HepG2 (cell line): Measurements from ENCODE around the gene CDK6. TPM values are rescaled to one million over a fixed set of nuclear protein-coding genes. Genes with fewer than 3 reads are reported as not detected.

ENCODE experiments used
- ATAC-seq: fragments of 200-7000 bp; cut with Tn5 transposase; 3 replicates; pipeline ENCODE4 v1.9.1; 2020; ENCODE audit warnings: mild to moderate bottlenecking, moderate library complexity
- BruUV-seq: library from RNA; stranded (reverse); fragments of 400-500 nt; replicated peaks from 2 replicates; lab custom pipeline; 2021; lab: Mats Ljungman, UMichigan
- CTCF ChIA-PET: fragments of 300-600 bp; formaldehyde crosslinking; extraction: SDS; loops from one replicate; lab custom pipeline; 2021; ENCODE audit warnings: low total read pairs, inconsistent platforms, low intra/inter-chr PET ratio; lab: Yijun Ruan, JAX
- POLR2A ChIA-PET: fragments of 350-600 bp; sonication (Branson Sonifier 250); formaldehyde crosslinking; loops from one replicate; lab custom pipeline; 2020; ENCODE audit warnings: antibody characterized with exemption, inconsistent platforms; lab: Yijun Ruan, JAX
- DNase-seq: peaks from one replicate; pipeline ENCODE4 v3.0.0-alpha.2; 2015; ENCODE audit warnings: low spot score
- FAIRE-seq: peaks from 3 replicates; lab custom pipeline; 2011; peaks lifted over from hg19 to GRCh38; lab: Jason Lieb, UNC
- H2AFZ ChIP-seq: one replicate; pipeline ENCODE4 v1.6.1; 2011; ENCODE audit warnings: low read length, inconsistent platforms
- H3K27ac ChIP-seq: fragments of 300-600 bp; 3 replicates; pipeline ENCODE4 v1.8.0; 2011; ENCODE audit warnings: mixed run types, mild to moderate bottlenecking, mixed read lengths, low read length, inconsistent platforms; ENCODE audit not compliant: insufficient read depth; ENCODE audit errors: extremely low read length
- H3K27me3 ChIP-seq, 2 experiments: fragments of 200-600 bp in 1 of 2; 2 replicates in 1 of 2; 3 replicates in 1 of 2; pipeline versions ENCODE4 v1.6.0 to v1.8.0; 2011; ENCODE audit warnings: low read length in 2 of 2, mild to moderate bottlenecking in 2 of 2, moderate library complexity in 2 of 2, inconsistent platforms in 1 of 2; ENCODE audit not compliant: insufficient read depth in 2 of 2, control insufficient read depth in 1 of 2
- H3K36me3 ChIP-seq, 2 experiments: fragments of 200-600 bp in 1 of 2; replicated peaks in 1 of 2; 2 replicates in 1 of 2; 3 replicates in 1 of 2; pipeline versions ENCODE4 v1.5.1 to v1.8.0; 2011; ENCODE audit warnings: low read length in 2 of 2, inconsistent platforms in 1 of 2; ENCODE audit not compliant: insufficient read depth in 2 of 2, control insufficient read depth in 1 of 2
- H3K4me1 ChIP-seq: 2 replicates; pipeline ENCODE4 v1.5.1; 2012; ENCODE audit warnings: low read length, inconsistent platforms; ENCODE audit not compliant: insufficient read depth
- H3K4me2 ChIP-seq: 2 replicates; pipeline ENCODE4 v1.6.0; 2011; ENCODE audit warnings: low read depth, low read length, inconsistent platforms
- H3K4me3 ChIP-seq, 3 experiments: fragments of 200-600 bp in 1 of 3; sonication (generic), shearing (Covaris generic) in 1 of 3; replicated peaks in 1 of 3; 2 replicates each; pipeline ENCODE4 v1.5.1; 2011 to 2016; ENCODE audit warnings: low read length in 3 of 3, inconsistent platforms in 2 of 3, low read depth in 2 of 3, mild to moderate bottlenecking in 2 of 3, control low read depth in 1 of 3, mixed read lengths in 1 of 3; ENCODE audit not compliant: insufficient read depth in 1 of 3
- H3K79me2 ChIP-seq: one replicate; pipeline ENCODE4 v1.6.1; 2011; ENCODE audit warnings: low read length, inconsistent platforms; ENCODE audit not compliant: insufficient read depth
- H3K9ac ChIP-seq: 2 replicates; pipeline ENCODE4 v1.6.0; 2011; ENCODE audit warnings: mild to moderate bottlenecking, low read depth, low read length, inconsistent platforms; ENCODE audit not compliant: insufficient read depth
- H3K9me3 ChIP-seq: 2 replicates; pipeline ENCODE4 v1.5.1; 2012; ENCODE audit warnings: mild to moderate bottlenecking, low read length
- H4K20me1 ChIP-seq: 2 replicates; pipeline ENCODE4 v1.6.0; 2011; ENCODE audit warnings: inconsistent platforms, mild to moderate bottlenecking, low read length, moderate library complexity; ENCODE audit not compliant: insufficient read depth
- KDM6A ChIP-seq: IDR thresholded peaks from 2 replicates; pipeline ENCODE4 v1.6.1; 2016; ENCODE audit warnings: low read depth
- PHF8 ChIP-seq: sonication (generic); formaldehyde crosslinking; IDR thresholded peaks from 2 replicates; pipeline ENCODE4 v1.5.0; 2020; ENCODE audit warnings: missing genetic modification reagents
- SOX13 ChIP-seq, 3 experiments: fragments of 450-650 bp in 1 of 3; sonication (generic) in 1 of 3; formaldehyde crosslinking in 1 of 3; IDR thresholded peaks in 2 of 3; conservative IDR thresholded peaks in 1 of 3; 2 replicates each; pipeline versions ENCODE4 v1.5.0 to v1.6.1; 2016 to 2020; ENCODE audit warnings: antibody characterized with exemption in 1 of 3, mild to moderate bottlenecking in 1 of 3, missing compliant biosample characterization in 1 of 3, missing genetic modification reagents in 1 of 3, moderate library complexity in 1 of 3
- SOX5 ChIP-seq: IDR thresholded peaks from 2 replicates; pipeline ENCODE4 v1.6.1; 2016; ENCODE audit warnings: borderline replicate concordance
- SOX6 ChIP-seq, 2 experiments: fragments of 450-650 bp in 1 of 2; sonication (generic) in 1 of 2; formaldehyde crosslinking in 1 of 2; IDR thresholded peaks; 2 replicates each; pipeline versions ENCODE4 v1.4.0 to v1.6.1; 2017 to 2020; ENCODE audit warnings: antibody characterized with exemption in 1 of 2, mild to moderate bottlenecking in 1 of 2, missing genetic modification reagents in 1 of 2
- TFDP1 ChIP-seq: IDR thresholded peaks from 2 replicates; pipeline ENCODE4 v1.6.1; 2016; ENCODE audit warnings: missing compliant biosample characterization, missing genetic modification reagents, borderline replicate concordance
- ZBTB40 ChIP-seq, 2 experiments: fragments of 450-650 bp in 1 of 2; sonication (generic) in 1 of 2; formaldehyde crosslinking in 1 of 2; IDR thresholded peaks; 2 replicates each; pipeline versions ENCODE4 v1.6.1 to v1.8.0; 2016 to 2022; ENCODE audit warnings: antibody characterized with exemption in 1 of 2, mild to moderate bottlenecking in 1 of 2, missing genetic modification reagents in 1 of 2
- ZNF362 ChIP-seq: sonication (generic); formaldehyde crosslinking; IDR thresholded peaks from 2 replicates; pipeline ENCODE4 v1.4.0; 2020; ENCODE audit warnings: missing genetic modification reagents, mild to moderate bottlenecking, borderline replicate concordance
- WGBS: methylation state at CpG from one replicate; pipeline ENCODE4 v1.1.6; 2017; ENCODE audit warnings: low lambda C conversion rate; 5-methylcytosine and 5-hydroxymethylcytosine counted together
- in situ Hi-C: cut with HindIII; loops from 2 replicates; pipeline ENCODE4 v1.10.0; 2017; ENCODE audit warnings: low pct_unique_long_range_greater_than_20kb; ENCODE audit not compliant: extremely low pct_ligation_motif_present
- intact Hi-C: fragments of 100-400 bp; cut with micrococcal nuclease; formaldehyde crosslinking; loops from one replicate; pipeline ENCODE4 v1.10.0; 2022; ENCODE audit not compliant: unreplicated experiment
- polyA plus RNA-seq, 8 experiments: library from polyadenylated mRNA; depleted of rRNA in 3 of 8; stranded (reverse) in 7 of 8; unstranded in 1 of 8; fragments of >200 nt; fragmentation: Illumina TruSeq in 4 of 8; extraction: Trizol in 4 of 8; gene quantifications; 2 replicates each; pipeline versions ENCODE4 v1.2.1 to v1.2.3, GENCODE V29; 2011 to 2016; ENCODE audit warnings: low read depth in 4 of 8, missing spikeins in 1 of 8, mixed read lengths in 1 of 8; ENCODE audit not compliant: insufficient read depth in 1 of 8
- total RNA-seq, 5 experiments: library from RNA; depleted of rRNA; stranded (reverse); fragments of >200 nt; fragmentation: Illumina TruSeq; extraction: Trizol; gene quantifications; 2 replicates each; pipeline ENCODE4 v1.2.3, GENCODE V29; 2016; ENCODE audit warnings: low read depth in 1 of 5

CDK6 gene
- total and polyA plus RNA-seq, 2 of the 13 experiments (the other 11 are each of a cell fraction or from before 2014, with no cell fraction given): 34.6 to 90.8 TPM

GRCh38 chr7:92781117-92781720 is 55.2 kb downstream of the CDK6 start:
- no peak overlapping the region for H3K4me3 ChIP-seq
- 83% methylated on average over 3 of the region's 3 CpGs for WGBS
- TF ChIP-seq SOX6 (IDR thresholded peaks at IDR 0.05) (no peak), SOX6 (CRISPR knock-in tag; IDR thresholded peaks at IDR 0.05) (peak; percentile 32; the same call in 1 of the 2 replicates), TFDP1 (CRISPR knock-in tag) (no peak), PHF8 (CRISPR knock-in tag) (no peak), ZNF362 (peak; percentile 42; the same call in 1 of the 2 replicates), ZBTB40 (IDR thresholded peaks at IDR 0.05) (no peak), ZBTB40 (CRISPR knock-in tag; IDR thresholded peaks at IDR 0.05) (no peak), KDM6A (CRISPR knock-in tag) (no peak), SOX13 (IDR thresholded peaks at IDR 0.05) (no peak), SOX13 (CRISPR knock-in tag; conservative IDR thresholded peaks at IDR 0.05 in 1 of 2, IDR thresholded peaks at IDR 0.05 in 1 of 2) (peak in 1 of 2 experiments; percentile 65; a peak in 2 of 4 replicates), SOX5 (peak; percentile 16; the same call in 1 of the 2 replicates)
- intact Hi-C loops (no loop called here), in situ Hi-C loops (no loop called here)
- H3K9me3 ChIP-seq: no peaks in the 10 kb centered on the region; the same call in 1 of the 2 replicates
- H3K27me3 ChIP-seq: no peaks in the 10 kb centered on the region
- no peak overlapping the region for H3K4me2 ChIP-seq
- FAIRE-seq (peak; percentile 43), ATAC-seq (peak; percentile 47; the same call in 2 of the 3 replicates), DNase-seq (peak; percentile 63)
- no peak overlapping the region for H2AFZ ChIP-seq
- peaks cover 37% of the 10 kb centered on the region for H3K4me1 ChIP-seq
- H3K36me3 ChIP-seq: peaks cover 3 to 11% of the 10 kb centered on the region in 2 experiments
- H3K9ac ChIP-seq: no peak overlapping the region
- POLR2A ChIA-PET: no interaction called here
- no peak overlapping the region for H3K27ac ChIP-seq
- no TSS peak for BruUV-seq
- peaks cover 33% of the 10 kb centered on the region for H4K20me1 ChIP-seq
- CTCF ChIA-PET: no interaction called here
- peaks cover 83% of the 10 kb centered on the region for H3K79me2 ChIP-seq
